Choroid plexus epithelial cell (primary cell): ENCODE results near the gene SIM1.

Experiments
- DNase-seq: peaks from one replicate; pipeline ENCODE4 v3.0.0-alpha.2; 2010; ENCODE audit warnings: low read depth
- H3K4me3 ChIP-seq: 2 replicates; pipeline ENCODE4 v1.5.1; 2011; ENCODE audit warnings: low read depth, mild to moderate bottlenecking, control low read depth, low read length, moderate library complexity
- TF ChIP-seq, protein P1 (sequence below): conservative IDR thresholded peaks from 2 replicates; pipeline ENCODE4 v1.5.1; 2011; ENCODE audit warnings: low read depth, mild to moderate bottlenecking, control low read depth, inconsistent platforms, low read length, moderate library complexity

SIM1 gene

GRCh38 chr6:100472674-100473073 is 8.0 kb upstream of the SIM1 start:
- no peak for DNase-seq
- TF ChIP-seq, protein P1, sequence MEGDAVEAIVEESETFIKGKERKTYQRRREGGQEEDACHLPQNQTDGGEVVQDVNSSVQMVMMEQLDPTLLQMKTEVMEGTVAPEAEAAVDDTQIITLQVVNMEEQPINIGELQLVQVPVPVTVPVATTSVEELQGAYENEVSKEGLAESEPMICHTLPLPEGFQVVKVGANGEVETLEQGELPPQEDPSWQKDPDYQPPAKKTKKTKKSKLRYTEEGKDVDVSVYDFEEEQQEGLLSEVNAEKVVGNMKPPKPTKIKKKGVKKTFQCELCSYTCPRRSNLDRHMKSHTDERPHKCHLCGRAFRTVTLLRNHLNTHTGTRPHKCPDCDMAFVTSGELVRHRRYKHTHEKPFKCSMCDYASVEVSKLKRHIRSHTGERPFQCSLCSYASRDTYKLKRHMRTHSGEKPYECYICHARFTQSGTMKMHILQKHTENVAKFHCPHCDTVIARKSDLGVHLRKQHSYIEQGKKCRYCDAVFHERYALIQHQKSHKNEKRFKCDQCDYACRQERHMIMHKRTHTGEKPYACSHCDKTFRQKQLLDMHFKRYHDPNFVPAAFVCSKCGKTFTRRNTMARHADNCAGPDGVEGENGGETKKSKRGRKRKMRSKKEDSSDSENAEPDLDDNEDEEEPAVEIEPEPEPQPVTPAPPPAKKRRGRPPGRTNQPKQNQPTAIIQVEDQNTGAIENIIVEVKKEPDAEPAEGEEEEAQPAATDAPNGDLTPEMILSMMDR: no peak
- no peak overlapping the region for H3K4me3 ChIP-seq

- DNase-seq: no peak
- TF ChIP-seq, protein P1: no peak
Observed at GRCh38 chr6:100470422-100471120, 5.8 kb upstream of the SIM1 start.

GRCh38 chr6:100469101-100469859 is 4.6 kb upstream of the SIM1 start:
- H3K4me3 ChIP-seq: no peak overlapping the region
- TF ChIP-seq, protein P1: no peak
- no peak for DNase-seq

More at GRCh38 chr6:100470422-100471120, 5.8 kb upstream of the SIM1 start:
- H3K4me3 ChIP-seq: no peak overlapping the region

DNA sequence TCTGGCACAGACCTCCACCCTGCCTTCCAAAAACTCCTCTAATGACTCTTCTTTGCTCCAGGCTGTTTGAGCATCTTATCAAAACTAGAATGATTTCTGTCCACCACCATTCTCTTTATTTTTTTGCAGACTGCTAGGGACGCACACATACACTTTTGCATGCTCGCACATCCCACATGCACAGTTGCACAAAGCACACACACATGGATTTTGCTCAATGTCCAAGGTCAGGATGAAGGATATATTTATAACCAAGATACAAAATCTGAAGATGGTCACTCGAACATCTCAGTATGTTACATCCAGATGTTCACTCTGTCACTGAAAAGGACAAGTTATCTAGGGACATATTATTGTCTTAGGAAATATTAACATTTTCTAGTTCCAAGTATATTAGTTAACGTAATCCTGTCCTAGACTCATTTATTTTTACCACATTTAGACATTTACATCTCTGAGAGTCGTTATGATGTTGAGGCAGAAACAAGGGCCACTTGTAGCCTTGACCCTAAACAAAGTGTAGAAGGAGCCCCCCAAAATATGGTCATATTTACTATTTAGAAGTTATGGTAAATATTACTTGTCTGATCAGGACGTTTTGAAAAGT is 3.4 kb upstream of the SIM1 start:
- TF ChIP-seq, protein P1: no peak
- DNase-seq: no peak
- no peak overlapping the region for H3K4me3 ChIP-seq

GRCh38 chr6:100467129-100468015 is 2.7 kb upstream of the SIM1 start:
- TF ChIP-seq, protein P1: no peak
- H3K4me3 ChIP-seq: no peak overlapping the region
- DNase-seq: no peak

DNA sequence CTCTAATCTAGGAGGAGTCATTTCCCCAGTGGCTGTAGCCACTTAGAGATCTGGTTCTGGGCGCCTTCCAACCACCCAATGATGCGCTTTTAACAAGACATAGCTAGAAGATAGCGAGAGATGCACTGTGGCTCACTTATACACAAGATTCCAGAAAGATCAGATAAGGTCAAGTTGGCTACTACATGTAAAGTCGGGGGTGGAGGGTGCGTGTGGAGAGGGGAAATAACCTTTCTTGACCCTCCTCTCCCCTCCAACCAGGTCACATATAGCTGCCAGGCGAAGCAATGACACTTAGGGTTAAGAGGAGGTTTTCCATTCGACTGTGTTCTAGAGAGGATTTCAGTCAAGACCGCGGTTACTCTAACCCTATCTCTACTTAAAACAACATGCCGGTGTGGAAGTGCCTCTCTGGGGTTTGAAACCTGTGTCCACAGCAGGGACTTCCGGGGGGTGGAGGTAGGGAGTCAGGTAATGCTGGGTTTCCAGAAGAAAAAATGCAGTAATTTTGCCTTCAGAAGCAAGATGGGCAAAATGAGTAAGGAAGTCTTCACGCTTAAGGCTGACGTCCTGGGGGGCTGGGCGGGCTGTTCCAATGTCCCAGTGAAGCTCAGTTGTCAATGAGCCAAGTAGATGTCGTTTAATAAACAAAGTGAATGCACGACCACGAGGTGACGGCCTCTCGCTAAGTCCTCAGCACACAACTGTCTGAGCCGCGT is 1.8 kb upstream of the SIM1 start:
- TF ChIP-seq, protein P1: no peak
- no peak for DNase-seq
- no peak overlapping the region for H3K4me3 ChIP-seq
